Mesothelial cell of epicardium (in vitro differentiated cells): ENCODE results near the gene EXOC4. TPM values are rescaled to one million over a fixed set of nuclear protein-coding genes. Genes with fewer than 3 reads are reported as not detected.

ENCODE experiments used
- DNase-seq, 2 experiments: peaks; one replicate each; pipeline ENCODE4 v3.0.0; 2021; ENCODE audit warnings: low spot score in 2 of 2; ENCODE audit not compliant: unreplicated experiment in 2 of 2
- H3K27ac Mint-ChIP-seq: 2 replicates; pipeline ENCODE4 v1.8.0; 2021; ENCODE audit warnings: mixed read lengths
- H3K27me3 Mint-ChIP-seq: 2 replicates; pipeline ENCODE4 v1.8.0; 2021; ENCODE audit warnings: low read depth, mixed read lengths
- H3K36me3 Mint-ChIP-seq: 2 replicates; pipeline ENCODE4 v1.8.0; 2021; ENCODE audit warnings: mixed read lengths
- H3K4me1 Mint-ChIP-seq: 2 replicates; pipeline ENCODE4 v1.8.0; 2021; ENCODE audit warnings: mixed read lengths
- H3K4me3 Mint-ChIP-seq: 2 replicates; pipeline ENCODE4 v1.8.0; 2021; ENCODE audit warnings: mild to moderate bottlenecking, moderate library complexity, mixed read lengths
- H3K9me3 Mint-ChIP-seq: 2 replicates; pipeline ENCODE4 v1.8.0; 2021; ENCODE audit warnings: mixed read lengths
- total RNA-seq: library from RNA; stranded (reverse); gene quantifications from 3 replicates; pipeline ENCODE4 v1.2.1, GENCODE V29; 2021
- TF ChIP-seq, protein P1 (sequence below): fragments of 200-600 bp; sonication (generic); IDR thresholded peaks from one replicate; pipeline ENCODE4 v1.5.0; 2021; ENCODE audit warnings: antibody characterized with exemption; ENCODE audit not compliant: unreplicated experiment

Gene EXOC4
- total RNA-seq, 1 donor from 2014 or later, result 105 TPM

DNA sequence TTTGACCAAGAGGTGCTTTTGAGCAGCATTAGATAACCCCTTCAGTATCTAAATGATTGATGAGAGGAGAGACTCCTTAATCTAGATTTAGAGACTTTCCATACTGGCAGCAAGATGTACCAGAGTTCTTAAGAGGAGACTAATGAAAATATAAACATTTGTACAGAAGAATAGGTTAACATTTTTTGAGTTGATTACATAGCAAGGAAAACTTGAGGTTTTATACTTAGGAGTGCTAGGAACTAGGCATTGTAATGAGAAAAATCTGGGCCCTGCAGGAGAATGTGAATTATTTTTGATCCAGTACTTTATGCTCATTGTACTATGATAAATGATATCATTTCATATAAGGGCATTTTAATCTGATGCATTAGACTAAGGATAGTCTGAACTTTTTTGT, 261.7 kb downstream of the EXOC4 start:
- Mint-ChIP-seq H3K4me3 (no peak overlapping the region), H3K36me3 (peaks cover 6% of the 10 kb centered on the region), H3K27me3 (no peaks in the 10 kb centered on the region), H3K27ac (no peak overlapping the region), H3K4me1 (no peaks in the 10 kb centered on the region), H3K9me3 (peaks cover 11% of the 10 kb centered on the region)
- DNase-seq, result no peak
- TF ChIP-seq, protein P1, sequence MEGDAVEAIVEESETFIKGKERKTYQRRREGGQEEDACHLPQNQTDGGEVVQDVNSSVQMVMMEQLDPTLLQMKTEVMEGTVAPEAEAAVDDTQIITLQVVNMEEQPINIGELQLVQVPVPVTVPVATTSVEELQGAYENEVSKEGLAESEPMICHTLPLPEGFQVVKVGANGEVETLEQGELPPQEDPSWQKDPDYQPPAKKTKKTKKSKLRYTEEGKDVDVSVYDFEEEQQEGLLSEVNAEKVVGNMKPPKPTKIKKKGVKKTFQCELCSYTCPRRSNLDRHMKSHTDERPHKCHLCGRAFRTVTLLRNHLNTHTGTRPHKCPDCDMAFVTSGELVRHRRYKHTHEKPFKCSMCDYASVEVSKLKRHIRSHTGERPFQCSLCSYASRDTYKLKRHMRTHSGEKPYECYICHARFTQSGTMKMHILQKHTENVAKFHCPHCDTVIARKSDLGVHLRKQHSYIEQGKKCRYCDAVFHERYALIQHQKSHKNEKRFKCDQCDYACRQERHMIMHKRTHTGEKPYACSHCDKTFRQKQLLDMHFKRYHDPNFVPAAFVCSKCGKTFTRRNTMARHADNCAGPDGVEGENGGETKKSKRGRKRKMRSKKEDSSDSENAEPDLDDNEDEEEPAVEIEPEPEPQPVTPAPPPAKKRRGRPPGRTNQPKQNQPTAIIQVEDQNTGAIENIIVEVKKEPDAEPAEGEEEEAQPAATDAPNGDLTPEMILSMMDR, result no peak

GRCh38 chr7:133517766-133518165, 264.9 kb downstream of the EXOC4 start:
- no peaks in the 10 kb centered on the region for H3K27me3 Mint-ChIP-seq
- no peaks in the 10 kb centered on the region for H3K4me1 Mint-ChIP-seq
- no peak overlapping the region for H3K4me3 Mint-ChIP-seq
- H3K9me3 Mint-ChIP-seq, result peaks cover 11% of the 10 kb centered on the region
- peaks cover 3% of the 10 kb centered on the region for H3K36me3 Mint-ChIP-seq
- H3K27ac Mint-ChIP-seq, result no peak overlapping the region
- TF ChIP-seq, protein P1, result no peak
- DNase-seq, result no peak

GRCh38 chr7:133518718-133519117, 265.8 kb downstream of the EXOC4 start:
- H3K27me3 Mint-ChIP-seq, result no peaks in the 10 kb centered on the region
- no peak overlapping the region for H3K4me3 Mint-ChIP-seq
- peaks cover 11% of the 10 kb centered on the region for H3K9me3 Mint-ChIP-seq
- peaks cover 3% of the 10 kb centered on the region for H3K36me3 Mint-ChIP-seq
- TF ChIP-seq, protein P1, result no peak
- no peaks in the 10 kb centered on the region for H3K4me1 Mint-ChIP-seq
- DNase-seq, result no peak
- H3K27ac Mint-ChIP-seq, result no peak overlapping the region

DNA sequence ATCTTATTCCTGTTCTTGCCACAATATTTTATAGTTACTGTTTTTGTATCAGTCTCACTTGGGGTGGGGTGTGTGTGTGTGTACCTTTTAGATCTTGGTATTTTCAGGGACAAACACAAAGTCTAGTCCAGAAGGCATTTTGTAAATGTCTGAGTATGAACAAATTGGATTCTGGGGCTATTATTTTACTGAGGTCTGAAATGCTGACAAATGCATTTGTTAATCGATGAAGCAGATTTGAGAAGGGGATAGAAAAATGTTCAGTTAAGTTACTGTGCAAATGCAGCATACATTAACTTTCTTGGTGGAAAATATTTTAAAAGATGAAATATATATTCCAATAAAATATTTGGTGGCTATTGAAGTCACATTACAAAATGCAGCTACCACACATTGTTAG, 267.4 kb downstream of the EXOC4 start:
- DNase-seq, result no peak
- Mint-ChIP-seq H3K4me1 (no peaks in the 10 kb centered on the region), H3K4me3 (no peak overlapping the region), H3K36me3 (peaks cover 3% of the 10 kb centered on the region), H3K27me3 (no peaks in the 10 kb centered on the region), H3K9me3 (peaks cover 11% of the 10 kb centered on the region), H3K27ac (no peak overlapping the region)
- TF ChIP-seq, protein P1, result no peak

- no peaks in the 10 kb centered on the region for H3K27me3 Mint-ChIP-seq
- TF ChIP-seq, protein P1, result no peak
- peaks cover under 1% of the 10 kb centered on the region for H3K9me3 Mint-ChIP-seq
- H3K4me3 Mint-ChIP-seq, result no peak overlapping the region
- no peak for DNase-seq
- H3K27ac Mint-ChIP-seq, result no peak overlapping the region
- H3K36me3 Mint-ChIP-seq, result no peaks in the 10 kb centered on the region
- H3K4me1 Mint-ChIP-seq, result no peaks in the 10 kb centered on the region
Observed at GRCh38 chr7:133522501-133522900, 269.6 kb downstream of the EXOC4 start.

GRCh38 chr7:133528796-133529195, 275.9 kb downstream of the EXOC4 start:
- Mint-ChIP-seq H3K27me3 (no peaks in the 10 kb centered on the region), H3K4me1 (peaks cover 4% of the 10 kb centered on the region), H3K27ac (no peak overlapping the region), H3K36me3 (no peaks in the 10 kb centered on the region), H3K4me3 (no peak overlapping the region), H3K9me3 (no peaks in the 10 kb centered on the region)
- TF ChIP-seq, protein P1, result no peak
- no peak for DNase-seq
